IPS-18a (cell line): ENCODE results near the gene RNF17.

Source experiments
- H3K27ac ChIP-seq: one replicate; pipeline ENCODE4 v1.5.1; 2013; ENCODE audit warnings: low read length
- H3K27me3 ChIP-seq: one replicate; pipeline ENCODE4 v1.6.1; 2013; ENCODE audit warnings: mild to moderate bottlenecking, low read length; ENCODE audit not compliant: control insufficient read depth, insufficient read depth
- H3K36me3 ChIP-seq: one replicate; pipeline ENCODE4 v1.6.1; 2013; ENCODE audit warnings: low read depth, low read length; ENCODE audit not compliant: control insufficient read depth
- H3K4me1 ChIP-seq: one replicate; pipeline ENCODE4 v1.6.1; 2013; ENCODE audit warnings: low read depth, low read length; ENCODE audit not compliant: control insufficient read depth
- H3K4me3 ChIP-seq: one replicate; pipeline ENCODE4 v1.5.1; 2013; ENCODE audit warnings: low read length
- H3K9ac ChIP-seq: one replicate; pipeline ENCODE4 v1.6.1; 2013; ENCODE audit warnings: mild to moderate bottlenecking, low read length, moderate library complexity
- H3K9me3 ChIP-seq: one replicate; pipeline ENCODE4 v1.6.1; 2013; ENCODE audit warnings: low read depth, low read length; ENCODE audit not compliant: control insufficient read depth

RNF17 gene

DNA sequence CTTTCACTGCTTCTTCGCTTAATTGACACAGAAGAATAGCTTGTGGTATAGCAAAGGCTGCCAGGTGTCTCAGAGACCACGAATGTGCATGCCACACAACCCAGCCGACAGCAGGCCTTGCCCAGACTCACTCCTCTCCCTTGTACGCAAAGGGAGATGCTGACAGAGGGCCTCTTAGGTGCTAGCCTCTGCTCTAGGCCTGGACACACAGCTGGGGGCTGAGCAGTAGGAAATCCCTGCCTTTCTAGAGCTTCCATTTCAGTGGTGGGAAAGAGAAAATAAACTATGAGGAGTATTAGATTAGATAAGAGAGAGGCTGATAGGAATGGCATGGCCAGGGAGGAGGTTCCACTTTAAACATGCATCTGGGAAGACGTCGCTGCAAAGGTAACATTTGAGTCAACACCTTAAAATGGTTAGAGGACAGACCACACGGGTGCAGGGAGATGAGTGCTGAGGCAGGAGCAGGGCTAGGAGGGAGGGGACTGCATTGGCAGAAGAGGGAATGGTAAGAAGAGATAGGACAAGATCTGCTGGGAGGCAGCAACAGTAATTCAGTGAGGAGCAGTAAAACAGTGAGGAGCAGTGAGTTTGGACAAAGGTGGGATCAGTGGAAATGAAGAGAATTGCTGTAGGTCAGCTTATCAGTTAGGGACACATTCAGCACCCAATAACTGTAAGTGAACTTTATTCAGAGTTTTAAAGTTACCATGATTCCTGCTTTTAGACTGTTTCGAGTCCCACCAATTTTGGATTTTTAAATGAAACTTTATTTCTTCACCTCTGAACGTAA is 100.0 kb downstream of the RNF17 start:
- Histone ChIP-seq H3K9ac (no peak overlapping the region), H3K27ac (no peak overlapping the region), H3K4me1 (no peaks in the 10 kb centered on the region), H3K36me3 (no peaks in the 10 kb centered on the region), H3K9me3 (no peaks in the 10 kb centered on the region), H3K27me3 (no peaks in the 10 kb centered on the region), H3K4me3 (no peak overlapping the region)

- no peak overlapping the region for H3K9ac ChIP-seq
- H3K4me3 ChIP-seq, result no peak overlapping the region
- no peaks in the 10 kb centered on the region for H3K9me3 ChIP-seq
- H3K27me3 ChIP-seq, result no peaks in the 10 kb centered on the region
- no peaks in the 10 kb centered on the region for H3K36me3 ChIP-seq
- no peaks in the 10 kb centered on the region for H3K4me1 ChIP-seq
- H3K27ac ChIP-seq, result no peak overlapping the region
Measured at GRCh38 chr13:24864579-24864978, 100.6 kb downstream of the RNF17 start.

DNA sequence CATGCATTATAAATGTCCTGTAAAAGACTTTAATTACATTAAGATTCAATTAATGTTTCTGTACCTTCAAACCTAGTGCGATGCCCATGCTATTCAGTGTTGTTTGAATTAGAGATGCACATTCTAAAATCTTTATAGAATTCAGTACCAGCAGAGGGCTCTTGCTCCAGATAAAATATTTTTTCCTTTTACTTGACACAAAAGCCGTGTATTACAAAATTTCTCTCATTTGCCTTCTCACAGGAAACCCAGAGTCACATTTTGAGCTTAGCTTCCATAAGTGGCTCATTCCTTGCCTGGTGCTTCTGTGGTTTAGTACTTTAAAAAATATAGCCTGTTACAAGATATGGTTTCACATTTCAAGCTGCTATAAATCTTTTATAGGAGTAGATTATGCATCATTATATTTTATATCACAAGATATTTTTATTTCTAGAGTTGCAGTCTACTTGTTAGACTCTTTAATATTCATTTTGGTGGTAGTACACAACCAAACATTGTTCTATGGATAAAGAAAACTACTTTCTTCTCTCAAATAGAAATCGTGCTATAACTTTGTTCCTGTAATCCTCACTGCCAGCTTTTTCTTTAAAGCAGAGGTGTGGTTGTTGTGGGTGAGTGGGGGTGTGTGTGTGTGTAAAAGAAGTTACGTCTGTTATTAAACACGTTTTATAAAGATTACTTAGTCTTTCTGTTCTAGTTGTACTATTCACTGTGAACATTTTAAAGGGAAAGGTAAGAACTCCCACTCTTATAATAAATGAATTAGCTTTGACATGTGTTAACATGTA is 101.4 kb downstream of the RNF17 start:
- H3K27ac ChIP-seq, result no peak overlapping the region
- H3K9ac ChIP-seq, result no peak overlapping the region
- H3K9me3 ChIP-seq, result no peaks in the 10 kb centered on the region

DNA sequence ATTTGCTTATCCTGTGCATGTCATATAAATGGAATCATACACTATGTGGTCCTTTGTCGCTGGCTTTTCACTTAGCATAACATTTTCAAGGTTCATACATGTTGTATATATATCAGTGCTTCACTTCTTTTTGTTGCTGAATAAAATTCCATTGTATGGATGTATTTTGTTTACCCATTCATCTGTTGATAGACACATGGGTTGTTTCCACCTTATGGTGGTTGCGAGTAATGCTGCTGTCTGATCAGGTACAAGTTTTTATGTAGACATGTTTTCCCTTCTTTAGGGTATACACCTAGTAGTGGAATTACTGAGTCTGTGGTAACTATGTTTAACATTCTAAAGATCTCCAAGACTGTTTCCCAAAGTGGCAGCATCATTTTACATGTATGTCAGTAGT is 102.5 kb downstream of the RNF17 start:
- no peaks in the 10 kb centered on the region for H3K36me3 ChIP-seq
- no peaks in the 10 kb centered on the region for H3K4me1 ChIP-seq
- no peaks in the 10 kb centered on the region for H3K9me3 ChIP-seq
- H3K4me3 ChIP-seq, result no peak overlapping the region
- H3K27ac ChIP-seq, result no peak overlapping the region
- H3K27me3 ChIP-seq, result no peaks in the 10 kb centered on the region
- no peak overlapping the region for H3K9ac ChIP-seq

More for the DNA sequence above, 101.4 kb downstream of the RNF17 start:
- Histone ChIP-seq H3K4me1 (no peaks in the 10 kb centered on the region), H3K4me3 (no peak overlapping the region), H3K36me3 (no peaks in the 10 kb centered on the region), H3K27me3 (no peaks in the 10 kb centered on the region)

GRCh38 chr13:24868874-24869273 is 104.9 kb downstream of the RNF17 start:
- Histone ChIP-seq H3K9ac (no peak overlapping the region), H3K9me3 (no peaks in the 10 kb centered on the region), H3K4me1 (no peaks in the 10 kb centered on the region), H3K27ac (no peak overlapping the region), H3K36me3 (no peaks in the 10 kb centered on the region), H3K27me3 (no peaks in the 10 kb centered on the region), H3K4me3 (no peak overlapping the region)

GRCh38 chr13:24870380-24870760 is 106.4 kb downstream of the RNF17 start:
- Histone ChIP-seq H3K4me1 (no peaks in the 10 kb centered on the region), H3K27me3 (no peaks in the 10 kb centered on the region), H3K9ac (no peak overlapping the region), H3K4me3 (no peak overlapping the region), H3K27ac (no peak overlapping the region), H3K36me3 (no peaks in the 10 kb centered on the region), H3K9me3 (no peaks in the 10 kb centered on the region)

DNA sequence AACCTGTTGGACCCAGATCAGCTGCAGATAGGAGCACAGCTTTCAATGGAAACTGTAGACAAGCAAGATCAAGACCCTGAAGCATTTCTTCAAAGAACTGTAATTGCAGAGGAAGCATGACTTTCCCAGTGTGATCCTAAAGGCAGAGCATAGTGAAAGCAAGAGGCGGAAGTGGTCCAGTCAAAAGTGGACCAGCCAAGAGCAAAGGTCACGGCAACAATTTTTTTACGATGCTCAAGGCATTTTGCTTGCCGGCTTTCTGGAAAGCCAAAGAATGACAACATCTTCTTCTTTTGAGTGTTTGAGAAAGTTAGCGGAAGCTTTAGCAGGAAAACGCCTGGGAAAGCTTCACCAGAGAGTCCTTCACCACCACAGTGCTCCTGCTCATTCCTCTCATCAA is 111.6 kb downstream of the RNF17 start:
- H3K4me3 ChIP-seq, result no peak overlapping the region
- no peak overlapping the region for H3K9ac ChIP-seq
- no peaks in the 10 kb centered on the region for H3K36me3 ChIP-seq
- H3K4me1 ChIP-seq, result peaks cover 11% of the 10 kb centered on the region
- H3K27ac ChIP-seq, result no peak overlapping the region
- no peaks in the 10 kb centered on the region for H3K9me3 ChIP-seq
- H3K27me3 ChIP-seq, result no peaks in the 10 kb centered on the region

GRCh38 chr13:24877531-24877930 is 113.6 kb downstream of the RNF17 start:
- H3K36me3 ChIP-seq, result peaks cover 2% of the 10 kb centered on the region
- H3K27ac ChIP-seq, result no peak overlapping the region
- no peak overlapping the region for H3K9ac ChIP-seq

DNA sequence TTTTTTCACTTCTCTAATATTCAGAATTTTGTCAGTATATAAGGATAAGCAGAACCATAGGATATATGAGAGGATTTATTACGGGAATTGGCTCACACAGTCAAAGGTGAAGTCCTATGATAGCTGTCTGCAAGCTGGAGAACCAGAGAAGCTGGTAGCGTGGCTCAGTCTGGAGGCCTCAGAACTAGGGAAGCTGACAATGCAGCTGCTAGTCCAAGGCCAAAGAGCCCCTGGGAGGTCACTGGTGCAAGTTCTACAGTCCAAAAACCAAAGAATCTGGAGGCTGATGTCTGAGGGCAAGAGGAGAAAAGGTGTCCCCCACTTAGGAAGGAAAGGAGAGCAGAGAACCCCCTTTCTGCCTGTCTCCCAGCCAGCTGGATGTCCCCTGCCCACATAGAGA is 114.4 kb downstream of the RNF17 start:
- Histone ChIP-seq H3K9ac (no peak overlapping the region), H3K9me3 (no peaks in the 10 kb centered on the region), H3K27ac (no peak overlapping the region), H3K4me3 (no peak overlapping the region), H3K36me3 (peaks cover 8% of the 10 kb centered on the region), H3K27me3 (no peaks in the 10 kb centered on the region), H3K4me1 (peaks cover 11% of the 10 kb centered on the region)

More at GRCh38 chr13:24877531-24877930, 113.6 kb downstream of the RNF17 start:
- no peaks in the 10 kb centered on the region for H3K9me3 ChIP-seq
- H3K4me3 ChIP-seq, result no peak overlapping the region
- H3K27me3 ChIP-seq, result no peaks in the 10 kb centered on the region
- peaks cover 11% of the 10 kb centered on the region for H3K4me1 ChIP-seq

DNA sequence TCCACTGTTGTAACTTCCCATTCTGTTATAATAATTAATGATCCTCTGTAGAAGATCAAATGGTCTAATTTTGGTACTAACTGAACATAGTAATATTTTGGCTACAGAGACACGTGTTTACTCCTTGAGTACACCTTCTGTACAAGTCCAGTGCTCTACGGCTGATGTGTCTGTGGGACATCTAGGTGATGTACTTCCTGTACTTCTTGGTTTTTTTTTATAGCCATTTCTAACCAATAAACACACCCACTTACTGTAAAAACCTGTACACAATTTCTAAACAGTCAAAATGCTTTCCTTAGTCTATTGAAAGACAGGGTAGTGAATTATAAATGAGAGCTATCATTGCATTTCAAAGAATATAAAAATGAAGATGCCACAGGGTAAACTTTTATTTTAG is 118.7 kb downstream of the RNF17 start:
- no peaks in the 10 kb centered on the region for H3K9me3 ChIP-seq
- no peaks in the 10 kb centered on the region for H3K27me3 ChIP-seq
- H3K36me3 ChIP-seq, result peaks cover 31% of the 10 kb centered on the region
- H3K27ac ChIP-seq, result no peak overlapping the region
- no peak overlapping the region for H3K9ac ChIP-seq
- H3K4me1 ChIP-seq, result peaks cover 8% of the 10 kb centered on the region
- H3K4me3 ChIP-seq, result no peak overlapping the region

GRCh38 chr13:24887759-24888158 is 123.8 kb downstream of the RNF17 start:
- H3K27me3 ChIP-seq, result no peaks in the 10 kb centered on the region
- H3K4me1 ChIP-seq, result peaks cover 5% of the 10 kb centered on the region
- peaks cover 44% of the 10 kb centered on the region for H3K36me3 ChIP-seq
- H3K4me3 ChIP-seq, result no peak overlapping the region
- H3K9ac ChIP-seq, result no peak overlapping the region
- H3K27ac ChIP-seq, result no peak overlapping the region
- H3K9me3 ChIP-seq, result no peaks in the 10 kb centered on the region
